ENCODE measurements around the gene TTR.

The TTR gene

DNA sequence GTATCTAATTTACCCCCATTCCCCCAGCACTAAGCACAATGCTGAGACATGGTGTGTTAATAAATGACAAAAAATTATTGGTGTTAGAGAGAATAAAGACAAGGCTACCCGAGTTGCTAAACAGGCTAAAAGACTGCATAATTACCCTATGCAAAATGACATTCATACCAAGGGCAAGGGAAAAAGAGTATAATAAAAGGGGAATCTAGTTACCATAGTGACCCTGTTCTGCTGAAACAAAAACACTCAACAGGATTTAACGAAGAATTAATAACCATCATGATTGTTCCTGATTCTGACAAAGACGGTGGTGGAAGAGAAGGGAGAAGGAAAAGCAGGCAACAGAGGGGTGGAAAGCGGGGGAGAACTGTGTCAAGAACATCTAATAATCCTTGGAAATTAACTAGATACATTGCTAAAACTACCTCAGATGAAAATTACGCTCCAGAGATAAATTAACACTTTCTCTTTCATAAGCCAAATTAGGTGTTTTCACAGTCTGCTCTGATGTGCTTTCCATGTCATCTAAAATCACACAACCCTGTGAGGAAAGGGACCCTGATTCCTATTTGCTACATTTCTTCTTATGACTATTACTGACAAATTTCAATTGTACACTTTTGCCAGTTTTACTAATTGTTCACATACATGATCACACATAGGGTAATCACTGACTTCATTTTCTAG, 25.5 kb downstream of the TTR start:
- no peak for FAIRE-seq

DNA sequence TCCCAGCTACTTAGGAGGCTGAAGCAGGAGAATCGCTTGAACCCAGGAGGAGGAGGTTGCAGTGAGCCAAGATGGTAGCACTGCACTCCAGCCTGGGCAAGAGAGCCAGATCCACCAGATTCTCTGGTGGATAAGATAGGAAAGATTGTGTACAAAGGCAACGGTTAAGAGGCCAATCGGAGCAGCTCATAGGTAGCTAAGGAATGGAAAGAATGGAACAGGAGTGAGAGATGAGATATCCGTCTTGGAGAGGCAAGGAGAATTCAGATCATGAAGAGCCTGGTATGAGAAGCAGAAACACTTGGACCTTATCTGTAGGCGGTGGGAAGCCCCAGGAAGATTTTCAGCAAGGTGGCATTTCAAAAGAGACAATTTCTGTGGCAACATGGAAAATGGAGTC, 27.1 kb downstream of the TTR start:
- no peak for FAIRE-seq

DNA sequence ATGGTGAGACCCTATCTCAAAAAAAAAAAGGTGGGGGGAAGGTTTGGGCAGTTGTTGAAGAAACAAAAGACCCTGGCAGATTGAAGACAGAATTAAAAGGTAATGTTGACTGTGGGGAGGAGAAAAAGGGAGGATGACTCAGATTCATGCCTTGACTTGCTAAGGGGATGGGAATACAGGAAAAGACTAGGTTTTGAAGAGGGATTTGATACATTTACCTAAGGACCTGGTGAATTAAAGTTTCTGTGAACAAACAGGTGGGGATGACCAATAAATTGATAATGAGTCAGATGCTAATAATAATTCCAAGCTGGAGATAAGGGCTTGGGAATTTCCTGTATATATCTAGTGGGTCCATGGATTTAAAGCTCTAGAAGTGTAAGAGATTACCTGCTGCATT, 27.6 kb downstream of the TTR start:
- no peak for FAIRE-seq

DNA sequence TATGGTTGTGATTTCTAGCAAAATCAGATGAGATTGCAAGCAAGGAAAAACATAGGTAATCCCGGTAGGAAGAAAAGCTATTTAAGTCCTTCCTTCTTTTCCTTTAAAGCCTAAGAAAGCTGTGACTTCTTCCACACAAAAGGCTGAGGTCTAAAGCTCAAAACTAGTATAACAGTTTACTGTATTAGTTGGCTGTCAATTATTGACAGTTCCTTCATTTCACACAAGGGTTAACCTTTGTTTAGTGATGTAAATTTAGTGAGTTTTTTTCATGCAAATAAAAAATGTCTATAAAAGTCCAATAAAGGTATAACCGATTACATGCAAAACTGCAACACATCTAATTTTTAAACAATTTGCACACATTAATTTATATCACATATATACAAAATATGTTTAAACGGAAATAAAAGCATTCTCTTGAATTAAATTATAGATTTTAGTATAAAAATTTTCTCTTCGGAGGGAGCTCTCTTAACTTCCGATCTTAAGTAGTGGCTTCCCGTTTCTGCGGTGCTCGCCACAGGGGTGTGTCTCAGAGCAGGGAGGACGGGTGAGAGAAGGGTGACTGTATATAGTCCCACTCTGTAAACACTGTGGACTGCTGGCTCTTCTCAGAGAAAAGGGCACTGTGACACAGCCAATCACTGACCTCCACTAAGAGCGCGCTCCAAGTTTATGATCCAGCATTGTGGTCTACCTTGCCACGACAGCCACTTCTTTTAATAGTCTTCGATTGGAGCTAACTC, 33.4 kb downstream of the TTR start:
- FAIRE-seq, result no peak

DNA sequence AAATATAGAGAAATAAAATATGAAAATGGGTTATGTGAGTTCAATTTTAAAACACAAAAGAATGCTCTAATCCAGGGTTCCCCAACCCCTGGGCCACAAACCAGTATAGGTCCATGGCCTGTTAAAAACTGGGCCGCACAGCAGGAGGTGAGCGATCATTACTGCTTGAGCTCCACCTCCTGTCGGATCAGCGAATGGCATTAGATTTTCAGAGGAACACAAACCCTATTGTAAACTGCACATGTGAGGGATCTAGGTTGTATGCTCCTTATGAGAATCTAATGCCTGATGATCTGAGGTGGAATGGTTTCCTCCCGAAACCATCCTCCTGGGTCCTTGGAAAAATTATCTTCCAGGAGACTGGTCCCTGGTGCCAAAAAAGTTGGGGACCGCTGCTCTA, 34.7 kb downstream of the TTR start:
- FAIRE-seq, result no peak

DNA sequence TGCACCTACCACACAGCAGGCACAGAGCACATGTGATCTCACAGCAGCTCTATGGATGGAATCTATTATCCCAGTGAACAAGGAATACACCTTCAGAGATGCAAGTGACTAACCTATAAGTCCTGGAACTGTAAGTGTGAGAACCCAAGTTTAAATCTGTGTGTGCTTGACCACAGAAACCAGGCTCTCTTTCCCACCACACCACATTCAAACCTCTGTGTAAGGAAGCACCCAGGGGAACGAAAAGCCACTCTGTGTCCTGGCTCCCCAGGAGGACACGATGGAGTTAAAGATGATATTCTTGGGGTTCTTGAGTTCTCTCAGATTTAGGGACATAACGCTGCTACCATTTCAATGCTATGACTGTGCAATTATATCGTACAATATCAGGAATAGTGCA, 38.9 kb downstream of the TTR start:
- no peak for FAIRE-seq

DNA sequence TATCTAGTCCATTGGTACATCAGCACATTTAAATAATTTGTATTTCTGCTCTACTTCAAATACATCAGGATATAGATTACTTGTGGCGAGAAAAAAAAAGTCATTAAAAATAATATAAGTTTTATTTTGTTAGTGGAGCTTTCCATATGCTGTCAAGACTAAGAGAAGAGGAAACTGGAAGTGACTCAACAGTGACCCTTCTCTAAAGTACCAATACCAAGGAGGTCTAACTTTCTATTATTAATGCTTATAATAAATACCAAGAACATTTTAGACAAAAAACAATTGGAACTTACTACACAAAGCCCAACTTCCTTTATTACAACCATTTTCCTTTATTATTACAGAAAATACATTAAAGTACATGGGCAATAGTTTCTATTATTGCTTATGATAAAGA, 39.8 kb downstream of the TTR start:
- peak; percentile 31 for FAIRE-seq

DNA sequence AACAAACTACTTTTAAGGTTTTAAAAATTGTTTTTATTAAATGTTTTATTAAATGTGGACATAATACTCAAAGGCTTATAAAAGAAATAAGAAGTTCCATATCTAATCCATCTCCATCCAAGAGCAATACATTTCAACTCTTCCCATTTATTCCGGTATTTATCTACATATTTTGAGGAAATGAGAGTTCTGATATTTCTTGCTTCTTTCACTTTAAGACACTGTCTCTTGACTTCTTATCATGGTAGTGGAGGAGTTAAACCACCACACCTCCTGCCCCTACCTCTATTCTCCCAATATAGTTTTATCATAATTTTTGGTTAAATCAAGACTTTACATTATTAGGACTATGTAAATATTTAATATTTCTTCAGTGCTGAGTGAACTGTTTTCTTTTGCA, 40.7 kb downstream of the TTR start:
- no peak for FAIRE-seq

DNA sequence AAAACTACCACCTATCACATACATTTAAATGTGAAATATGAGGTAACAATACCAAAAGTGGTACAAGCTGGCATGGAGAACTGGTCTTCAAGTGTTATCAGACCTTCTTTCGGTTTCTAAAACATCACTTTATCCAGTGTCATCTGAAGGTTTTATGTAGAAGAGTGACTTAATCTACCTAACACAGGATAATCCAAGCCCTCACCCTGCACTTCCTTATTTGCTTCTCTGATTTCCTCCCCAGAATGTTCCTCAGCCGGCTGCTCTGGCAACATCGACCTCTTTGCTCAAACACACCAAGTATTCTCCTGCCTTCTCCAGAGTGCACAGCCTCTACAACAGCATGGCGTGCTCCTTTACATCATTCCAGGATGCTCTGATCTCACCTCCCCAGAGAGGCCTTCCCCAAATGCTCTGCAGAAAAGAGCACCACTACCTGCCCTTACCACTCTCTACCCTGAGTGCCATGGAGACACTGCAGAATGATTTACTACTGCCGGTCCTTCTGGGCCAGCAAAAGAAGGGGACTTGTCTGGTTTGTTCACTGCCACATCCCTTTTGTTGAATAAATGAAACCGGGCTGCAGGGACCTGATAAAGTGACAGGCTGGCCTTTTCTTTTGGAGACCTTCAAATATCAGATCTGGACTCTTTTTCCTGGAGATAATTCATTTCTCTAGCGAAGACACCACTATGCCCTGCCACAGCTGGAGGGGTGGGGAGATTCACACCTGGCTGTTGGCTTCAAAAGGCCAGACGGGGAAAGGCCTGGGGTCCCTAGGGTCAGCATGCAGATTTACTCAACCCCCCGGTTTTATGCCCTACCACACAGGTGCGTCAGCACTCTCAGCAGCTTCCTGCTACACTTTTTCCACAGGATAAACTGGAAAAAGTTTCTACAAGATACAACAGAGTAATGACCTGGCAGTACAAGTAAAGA, 42.0 kb downstream of the TTR start:
- FAIRE-seq, result no peak

DNA sequence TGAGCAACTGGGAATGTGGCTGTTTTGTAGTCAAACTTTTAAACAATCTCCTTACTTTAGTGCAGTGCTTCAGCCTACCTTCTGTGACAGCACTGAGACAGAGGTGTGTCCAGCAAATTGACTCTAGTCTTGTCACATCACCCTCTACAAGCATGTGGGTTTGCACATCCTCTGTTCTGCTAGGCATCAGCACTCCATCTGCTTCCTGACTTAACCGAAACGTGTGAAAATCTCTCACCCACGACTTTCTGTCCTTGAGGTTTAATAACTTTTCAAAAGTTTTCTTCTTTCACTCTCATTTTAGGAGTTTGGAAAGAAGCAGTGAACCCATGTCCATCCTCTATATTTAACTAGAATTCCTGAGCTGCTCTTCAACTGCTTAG, 42.6 kb downstream of the TTR start:
- FAIRE-seq, result no peak

DNA sequence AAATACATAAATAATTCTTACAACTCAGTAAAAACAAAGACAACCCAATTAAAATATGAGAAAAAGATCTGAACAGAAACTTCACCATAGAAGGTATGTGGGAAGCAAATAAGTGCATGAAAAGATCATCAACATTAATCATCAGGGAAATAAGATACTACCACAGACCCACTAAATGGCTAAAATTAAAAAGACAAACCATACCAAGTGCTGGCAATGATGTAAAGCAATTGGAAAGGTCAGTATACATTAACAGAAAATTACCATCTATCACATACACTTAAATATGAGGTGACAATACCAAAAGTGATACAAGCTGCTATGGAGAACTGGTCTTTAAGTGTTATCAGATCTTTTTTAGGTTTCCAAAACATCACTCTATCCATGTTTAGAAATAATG, 44.7 kb downstream of the TTR start:
- FAIRE-seq, result no peak

DNA sequence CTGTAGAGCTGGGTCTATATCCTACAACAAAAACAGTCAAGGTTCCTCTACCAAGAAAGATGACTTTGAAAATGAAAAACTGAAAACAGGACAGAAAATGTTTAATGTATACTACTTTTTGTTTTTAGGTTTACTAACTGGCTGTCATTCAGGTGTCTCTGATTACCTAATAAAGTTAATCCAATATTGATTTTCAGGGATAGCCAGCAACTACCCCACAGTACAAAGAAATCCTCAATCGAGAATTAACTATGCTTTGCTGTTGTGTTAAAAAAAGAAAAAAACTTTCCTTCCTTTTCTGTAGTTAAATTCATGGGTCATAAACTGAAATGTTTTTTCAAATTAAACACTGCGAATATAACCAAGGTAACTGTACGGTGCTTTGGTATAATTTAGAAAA, 45.8 kb downstream of the TTR start:
- peak; percentile 18 for FAIRE-seq

DNA sequence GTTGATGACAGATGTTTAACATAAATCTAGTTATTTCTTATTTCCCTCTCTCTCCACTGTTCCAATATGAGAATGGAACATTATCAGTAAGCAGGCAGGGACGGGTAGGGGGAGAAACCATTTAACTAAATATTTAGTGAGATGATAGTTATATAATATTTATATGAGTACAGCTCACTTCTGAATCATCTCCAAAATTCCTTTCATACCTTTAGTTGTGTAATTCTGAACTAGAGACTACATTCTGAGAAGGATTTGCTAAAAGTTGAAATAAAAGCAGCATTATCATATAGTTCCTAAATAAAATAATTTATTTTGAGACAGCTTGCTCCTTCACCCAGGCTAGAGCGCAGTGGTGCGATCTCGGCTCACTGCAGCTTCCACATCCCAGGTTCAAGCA, 51.3 kb downstream of the TTR start:
- FAIRE-seq, result no peak

DNA sequence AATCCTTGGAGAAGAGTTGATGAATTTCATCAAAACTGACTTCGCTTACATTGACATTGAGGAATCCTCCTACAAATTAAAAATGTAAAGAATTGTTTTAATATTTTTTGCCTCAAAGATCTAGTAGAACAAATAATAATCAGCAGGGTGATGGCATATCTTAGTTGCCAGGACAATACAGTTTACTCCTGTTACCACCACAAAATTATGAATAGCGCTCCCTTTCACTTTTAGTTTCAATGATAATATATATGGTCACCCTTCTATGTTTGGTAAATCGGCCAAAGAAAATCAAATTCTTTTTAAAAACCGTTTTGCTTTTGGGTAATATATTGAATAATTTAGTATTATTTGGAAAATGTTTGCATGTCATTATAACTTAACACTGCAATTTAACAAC, 53.7 kb downstream of the TTR start:
- FAIRE-seq, result no peak

DNA sequence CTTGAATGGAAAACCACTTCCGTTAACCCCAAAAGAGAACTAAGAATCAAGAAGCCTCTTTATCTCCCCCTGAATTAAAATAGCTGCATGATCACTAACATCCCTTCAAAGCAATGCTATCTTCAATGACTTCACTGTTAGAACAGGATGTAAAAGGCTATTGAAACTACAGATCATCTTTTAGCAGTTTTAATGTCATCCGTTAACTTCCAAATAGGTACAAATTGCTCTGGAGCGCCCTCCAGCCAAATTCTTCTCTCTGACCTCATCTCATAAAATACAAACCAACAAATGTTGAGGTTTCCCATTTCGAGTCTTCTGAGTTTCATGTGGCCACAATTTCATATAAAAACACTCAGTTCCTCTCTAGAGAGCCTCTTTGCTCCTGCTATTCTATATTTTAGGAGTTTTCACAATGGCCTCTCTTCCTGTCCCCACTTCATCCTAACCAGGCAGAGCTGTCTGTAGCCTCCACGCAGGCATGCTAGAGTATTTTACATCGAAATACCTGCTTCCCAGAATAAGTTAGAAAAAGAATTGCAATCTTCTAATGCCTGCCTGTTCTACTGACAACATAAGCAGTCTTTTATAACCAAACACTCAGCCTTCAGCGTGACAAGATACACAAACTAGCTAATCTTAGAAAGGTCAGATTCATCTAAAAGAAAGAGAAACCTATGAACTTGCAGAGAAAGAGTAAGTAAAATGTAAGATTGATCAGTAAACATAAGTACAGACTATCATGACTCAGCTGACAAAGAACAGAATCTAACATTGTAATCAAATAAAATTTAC, 54.9 kb downstream of the TTR start:
- FAIRE-seq, result no peak

DNA sequence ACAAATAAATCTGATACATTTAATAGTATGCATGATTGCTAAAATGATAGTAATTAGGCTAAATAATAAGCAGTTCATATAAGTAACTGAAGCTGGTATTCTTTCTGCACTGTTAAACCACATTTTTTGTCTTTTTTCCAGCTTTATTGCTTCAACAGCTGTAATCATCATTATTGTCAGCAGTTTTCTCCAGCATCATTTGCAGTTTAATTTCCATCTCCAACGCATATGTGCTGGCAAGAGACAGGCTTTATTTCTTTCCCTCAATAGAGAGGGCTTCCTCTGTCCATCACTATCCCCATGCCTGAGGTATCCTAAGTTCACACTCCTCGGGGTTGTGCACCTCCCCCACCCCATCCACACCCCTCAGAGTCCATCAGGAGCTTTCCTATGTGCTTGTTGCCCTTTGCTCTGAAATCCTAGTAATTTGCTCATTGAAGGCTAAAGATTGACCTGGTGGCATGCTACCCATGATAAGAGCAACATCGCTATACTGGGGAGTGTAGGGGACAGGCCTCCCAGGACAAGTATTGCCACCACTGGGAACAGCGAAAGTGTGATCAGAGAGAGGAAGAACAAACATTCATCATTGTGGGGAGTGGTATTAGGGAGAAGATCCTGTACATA, 55.6 kb downstream of the TTR start:
- no peak for FAIRE-seq

Data from colon (tissue), 2 donors.